IgD-negative memory B cell (primary cell): Measurements from ENCODE around the gene KIFC1. TPM values are rescaled to one million over a fixed set of nuclear protein-coding genes. Genes with fewer than 3 reads are reported as not detected.
A peak's percentile ranks its signal among the peaks of the same experiment; 100 is the strongest.

ENCODE experiments used
- H3K27ac Mint-ChIP-seq, 3 donors: one replicate each; pipeline ENCODE4 v1.8.0; 2020 to 2022; ENCODE audit warnings: mild to moderate bottlenecking in 3 of 3, mixed read lengths in 3 of 3, moderate library complexity in 1 of 3
- H3K27me3 Mint-ChIP-seq: one replicate; pipeline ENCODE4 v1.8.0; 2021; ENCODE audit warnings: mixed read lengths
- H3K36me3 Mint-ChIP-seq: one replicate; pipeline ENCODE4 v1.8.0; 2020; ENCODE audit warnings: mild to moderate bottlenecking, mixed read lengths
- H3K4me1 Mint-ChIP-seq, 3 donors: one replicate each; pipeline ENCODE4 v1.8.0; 2020 to 2022; ENCODE audit warnings: mixed read lengths in 3 of 3, mild to moderate bottlenecking in 1 of 3
- H3K4me3 Mint-ChIP-seq, 4 donors: one replicate each; pipeline ENCODE4 v1.8.0; 2020 to 2022; ENCODE audit warnings: mild to moderate bottlenecking in 4 of 4, mixed read lengths in 4 of 4, moderate library complexity in 3 of 4
- H3K9me3 Mint-ChIP-seq, 3 donors: one replicate each; pipeline ENCODE4 v1.8.0; 2020 to 2021; ENCODE audit warnings: mixed read lengths in 3 of 3, mild to moderate bottlenecking in 1 of 3
- polyA plus RNA-seq: library from polyadenylated mRNA; unstranded; fragments of 300-500 nt; fragmentation: Illumina TruSeq; gene quantifications from one replicate; pipeline ENCODE4 v1.2.3, GENCODE V29; 2021

KIFC1 gene
- polyA plus RNA-seq, 1 donor from 2014 or later: 0.23 TPM

GRCh38 chr6:33423777-33424176 lies 32.2 kb downstream of the KIFC1 start:
- no peaks in the 10 kb centered on the region for H3K9me3 Mint-ChIP-seq
- peak overlapping the region in 1 of 3 donors; percentile 97 for H3K27ac Mint-ChIP-seq
- H3K4me1 Mint-ChIP-seq: peaks cover 16 to 34% (median 32%) of the 10 kb centered on the region in 3 donors
- H3K27me3 Mint-ChIP-seq: no peaks in the 10 kb centered on the region
- H3K4me3 Mint-ChIP-seq: peak overlapping the region; percentile 51 to 96 (median 74)
- no peaks in the 10 kb centered on the region for H3K36me3 Mint-ChIP-seq

DNA sequence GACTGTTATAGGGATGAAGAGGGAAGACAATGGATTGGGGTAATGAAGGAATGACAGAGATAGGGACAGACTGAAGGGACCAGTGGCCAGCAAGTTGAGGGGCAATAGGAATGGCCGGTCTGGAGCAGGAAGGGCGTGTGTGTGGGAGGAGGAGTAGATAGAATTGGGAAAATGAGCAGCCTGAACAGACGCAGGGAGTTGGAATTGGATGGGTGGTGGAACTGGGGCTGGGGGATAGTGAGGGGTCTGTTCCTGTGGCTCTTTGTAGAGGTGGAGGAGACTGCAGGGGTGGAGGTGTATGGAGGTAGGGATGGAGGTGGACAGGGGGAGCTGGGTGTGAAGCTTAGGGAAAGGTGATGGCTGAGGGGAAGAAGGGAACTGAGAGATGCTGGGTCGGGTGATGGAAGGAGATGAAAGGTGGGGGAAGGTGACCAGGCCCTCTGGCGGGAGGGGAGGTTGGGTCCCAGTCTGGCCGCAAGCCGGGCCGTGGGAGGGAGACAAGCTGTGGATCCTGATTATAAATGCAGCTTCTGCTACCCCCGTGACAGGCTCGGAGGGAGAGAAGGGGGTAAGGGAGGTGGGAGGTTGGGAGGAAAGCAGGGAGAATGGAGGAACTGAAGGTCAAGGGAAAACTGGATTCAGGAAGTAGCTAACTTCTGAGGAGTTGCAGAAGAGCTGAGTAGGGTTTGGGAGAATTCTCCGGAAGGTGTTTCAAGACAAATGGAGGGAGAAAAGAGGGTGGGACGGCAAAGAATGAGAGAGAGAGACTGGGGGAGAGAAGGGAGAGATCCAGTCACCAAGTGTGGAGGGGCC lies 33.4 kb downstream of the KIFC1 start:
- Mint-ChIP-seq H3K4me3 (peak overlapping the region; percentile 85 to 97 (median 91)), H3K27ac (peak overlapping the region; percentile 95 to 98 (median 97)), H3K36me3 (no peaks in the 10 kb centered on the region), H3K4me1 (peaks cover 23 to 40% (median 39%) of the 10 kb centered on the region in 3 donors), H3K9me3 (no peaks in the 10 kb centered on the region), H3K27me3 (no peaks in the 10 kb centered on the region)

- H3K27ac Mint-ChIP-seq: peak overlapping the region; percentile 95 to 98 (median 97)
Measured at GRCh38 chr6:33425668-33426577, 34.3 kb downstream of the KIFC1 start.

GRCh38 chr6:33426590-33427511 lies 35.2 kb downstream of the KIFC1 start:
- no peaks in the 10 kb centered on the region for H3K36me3 Mint-ChIP-seq
- H3K27me3 Mint-ChIP-seq: no peaks in the 10 kb centered on the region
- H3K27ac Mint-ChIP-seq: peak overlapping the region; percentile 96 to 98 (median 97)
- no peaks in the 10 kb centered on the region for H3K9me3 Mint-ChIP-seq
- peaks cover 33 to 52% (median 52%) of the 10 kb centered on the region in 3 donors for H3K4me1 Mint-ChIP-seq
- peak overlapping the region; percentile 85 to 97 (median 91) for H3K4me3 Mint-ChIP-seq

More at GRCh38 chr6:33425668-33426577, 34.3 kb downstream of the KIFC1 start:
- peaks cover 31 to 48% (median 48%) of the 10 kb centered on the region in 3 donors for H3K4me1 Mint-ChIP-seq
- no peaks in the 10 kb centered on the region for H3K27me3 Mint-ChIP-seq
- H3K9me3 Mint-ChIP-seq: no peaks in the 10 kb centered on the region
- peak overlapping the region; percentile 85 to 97 (median 91) for H3K4me3 Mint-ChIP-seq
- H3K36me3 Mint-ChIP-seq: no peaks in the 10 kb centered on the region

DNA sequence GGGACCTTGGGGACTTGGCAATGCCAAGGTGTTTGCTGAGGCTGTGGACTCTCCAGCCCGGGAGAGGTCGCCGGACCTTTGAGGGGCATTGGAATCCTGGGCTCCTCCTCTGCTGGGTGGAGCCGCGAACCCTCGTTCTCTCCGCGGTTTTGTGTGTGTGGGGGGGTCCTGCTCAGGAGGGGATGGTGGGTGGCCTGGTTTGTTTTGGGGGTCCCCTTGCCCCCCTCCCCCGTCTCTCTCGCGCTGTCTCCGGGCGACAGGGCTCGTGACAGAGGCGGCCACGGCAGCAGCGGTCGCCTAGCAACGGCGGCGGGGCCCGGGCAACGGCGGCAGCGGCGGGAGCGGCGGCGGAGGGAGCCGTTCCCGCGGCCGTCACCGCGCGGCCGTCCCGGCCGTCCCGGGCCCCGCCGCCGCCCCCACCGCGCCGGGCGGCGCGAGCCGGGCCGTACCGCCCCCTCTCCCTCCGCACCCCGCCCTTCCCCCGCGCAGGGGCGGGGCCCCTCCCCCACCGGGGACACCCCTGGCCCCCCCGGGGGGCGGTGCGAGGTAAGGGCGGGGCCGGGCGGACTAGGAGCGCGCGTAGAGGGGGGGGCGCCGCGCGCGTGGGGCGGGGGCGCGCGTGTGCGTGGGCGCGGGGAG lies 36.1 kb downstream of the KIFC1 start:
- H3K36me3 Mint-ChIP-seq: no peaks in the 10 kb centered on the region
- peak overlapping the region; percentile 87 to 97 (median 95) for H3K4me3 Mint-ChIP-seq
- H3K4me1 Mint-ChIP-seq: peaks cover 35 to 59% (median 59%) of the 10 kb centered on the region in 3 donors
- no peaks in the 10 kb centered on the region for H3K27me3 Mint-ChIP-seq
- H3K27ac Mint-ChIP-seq: peak overlapping the region; percentile 96 to 98 (median 97)
- no peaks in the 10 kb centered on the region for H3K9me3 Mint-ChIP-seq

GRCh38 chr6:33428224-33428965 lies 36.8 kb downstream of the KIFC1 start:
- no peaks in the 10 kb centered on the region for H3K36me3 Mint-ChIP-seq
- peak overlapping the region; percentile 92 to 98 (median 94) for H3K27ac Mint-ChIP-seq

DNA sequence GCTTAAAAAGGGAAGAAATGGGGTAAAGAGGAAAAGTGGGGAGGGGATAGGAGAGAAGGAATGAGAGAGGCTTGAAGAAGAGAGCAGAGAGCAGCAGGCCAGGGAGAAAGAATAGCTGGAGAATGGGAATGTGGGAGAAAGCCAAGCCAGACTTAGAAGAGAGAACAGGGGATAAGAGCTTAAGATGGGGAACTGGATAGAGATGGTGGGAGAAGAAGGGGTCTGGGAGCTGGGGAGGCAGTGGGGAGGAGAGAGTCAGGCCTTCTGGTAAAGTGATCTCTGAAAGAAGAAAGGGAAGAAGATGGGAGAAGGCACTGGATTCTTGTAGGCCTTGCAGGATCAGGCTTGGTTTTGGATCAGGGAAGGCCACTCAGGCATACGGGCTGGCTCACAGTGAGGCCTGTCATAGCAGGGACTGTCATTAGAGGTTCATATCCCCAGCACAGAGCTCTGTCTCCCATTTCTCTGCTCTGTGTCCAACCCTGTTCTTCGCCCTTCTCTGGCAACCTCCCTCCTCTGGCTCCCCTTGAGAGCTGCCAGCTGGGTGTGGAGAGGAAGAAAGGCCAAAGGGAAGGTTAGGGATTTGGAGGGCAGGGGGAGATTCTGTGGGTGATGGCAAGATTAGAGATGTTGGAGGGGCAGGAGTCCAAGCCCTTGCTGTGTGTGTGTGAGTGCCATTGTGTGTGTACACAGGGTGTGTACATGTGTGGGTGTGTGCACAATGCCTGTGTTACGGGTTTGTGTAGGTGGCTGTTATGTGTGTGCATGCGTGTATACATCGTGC lies 37.5 kb downstream of the KIFC1 start:
- Mint-ChIP-seq H3K27ac (peak overlapping the region; percentile 92 to 98 (median 94)), H3K9me3 (no peaks in the 10 kb centered on the region), H3K27me3 (no peaks in the 10 kb centered on the region), H3K4me3 (peak overlapping the region; percentile 83 to 94 (median 88)), H3K4me1 (peaks cover 37 to 67% (median 62%) of the 10 kb centered on the region in 3 donors), H3K36me3 (no peaks in the 10 kb centered on the region)

More at GRCh38 chr6:33428224-33428965, 36.8 kb downstream of the KIFC1 start:
- Mint-ChIP-seq H3K9me3 (no peaks in the 10 kb centered on the region), H3K4me3 (peak overlapping the region; percentile 83 to 94 (median 88)), H3K4me1 (peaks cover 39 to 65% (median 63%) of the 10 kb centered on the region in 3 donors), H3K27me3 (no peaks in the 10 kb centered on the region)

GRCh38 chr6:33429750-33430052 lies 38.1 kb downstream of the KIFC1 start:
- peak overlapping the region; percentile 78 to 98 (median 94) for H3K27ac Mint-ChIP-seq
- H3K27me3 Mint-ChIP-seq: no peaks in the 10 kb centered on the region
- H3K4me3 Mint-ChIP-seq: peak overlapping the region; percentile 22 to 94 (median 86)
- H3K36me3 Mint-ChIP-seq: no peaks in the 10 kb centered on the region
- H3K4me1 Mint-ChIP-seq: peaks cover 32 to 62% (median 60%) of the 10 kb centered on the region in 3 donors
- H3K9me3 Mint-ChIP-seq: no peaks in the 10 kb centered on the region

GRCh38 chr6:33430334-33430733 lies 38.7 kb downstream of the KIFC1 start:
- Mint-ChIP-seq H3K36me3 (no peaks in the 10 kb centered on the region), H3K9me3 (no peaks in the 10 kb centered on the region), H3K4me1 (peaks cover 32 to 57% (median 56%) of the 10 kb centered on the region in 3 donors), H3K27ac (peak overlapping the region; percentile 78 to 94 (median 78)), H3K4me3 (peak overlapping the region in 3 of 4 donors; percentile 75 to 94 (median 93)), H3K27me3 (no peaks in the 10 kb centered on the region)

GRCh38 chr6:33430991-33431879 lies 39.6 kb downstream of the KIFC1 start:
- peaks cover 4% of the 10 kb centered on the region for H3K36me3 Mint-ChIP-seq
- no peaks in the 10 kb centered on the region for H3K27me3 Mint-ChIP-seq
- H3K4me1 Mint-ChIP-seq: peaks cover 32 to 56% (median 54%) of the 10 kb centered on the region in 3 donors
- peak overlapping the region; percentile 75 to 95 (median 94) for H3K4me3 Mint-ChIP-seq
- peak overlapping the region; percentile 78 to 94 (median 78) for H3K27ac Mint-ChIP-seq
- no peaks in the 10 kb centered on the region for H3K9me3 Mint-ChIP-seq

DNA sequence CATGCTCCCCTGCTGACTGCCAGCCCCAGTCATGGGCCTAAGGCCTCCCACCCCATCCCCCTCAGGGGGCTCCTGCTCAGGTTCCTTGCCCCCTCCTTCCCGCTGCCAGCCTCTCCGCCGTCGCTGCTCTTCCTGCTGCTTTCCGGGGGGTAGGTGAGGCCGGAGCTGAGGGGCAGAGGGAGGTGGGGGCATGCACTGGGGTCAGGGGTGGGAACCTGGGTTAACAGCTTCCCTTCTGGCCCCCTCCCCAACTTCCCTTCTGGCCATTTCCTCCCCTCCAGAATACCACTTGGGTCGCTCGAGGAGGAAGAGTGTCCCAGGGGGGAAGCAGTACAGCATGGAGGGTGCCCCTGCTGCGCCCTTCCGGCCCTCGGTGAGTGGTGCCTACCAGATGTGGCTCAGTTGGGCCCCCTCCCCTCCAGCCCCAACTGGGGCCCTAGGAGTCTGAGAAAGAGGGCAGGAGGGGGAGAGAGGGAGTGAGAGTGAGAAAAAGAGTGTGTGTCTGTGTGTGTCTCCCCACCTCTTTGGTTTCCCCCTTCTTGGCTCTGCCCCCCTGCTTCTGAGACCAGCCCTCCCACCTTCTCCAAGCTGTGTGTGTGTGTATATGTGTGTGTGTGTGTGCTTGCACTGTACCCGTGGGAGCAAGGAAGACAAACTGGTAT lies 40.4 kb downstream of the KIFC1 start:
- H3K27ac Mint-ChIP-seq: peak overlapping the region; percentile 66 to 84 (median 73)
- H3K9me3 Mint-ChIP-seq: no peaks in the 10 kb centered on the region
- H3K4me1 Mint-ChIP-seq: peaks cover 31 to 53% (median 49%) of the 10 kb centered on the region in 3 donors
- peaks cover 4% of the 10 kb centered on the region for H3K36me3 Mint-ChIP-seq
- H3K27me3 Mint-ChIP-seq: no peaks in the 10 kb centered on the region
- H3K4me3 Mint-ChIP-seq: peak overlapping the region; percentile 75 to 95 (median 86)
